H9 (cell line): ENCODE results near the gene HEBP2. TPM values are rescaled to one million over a fixed set of nuclear protein-coding genes. Genes with fewer than 3 reads are reported as not detected.

Experiments used
- DNase-seq: peaks from one replicate; pipeline ENCODE4 v3.0.0-alpha.2; 2017
- H2AFZ ChIP-seq: one replicate; pipeline ENCODE4 v1.6.1; 2013; ENCODE audit warnings: mild to moderate bottlenecking, low read length, control low read depth, moderate library complexity
- H2AK5ac ChIP-seq: 2 replicates; pipeline ENCODE4 v1.6.1; 2013; ENCODE audit warnings: low read length, control low read depth, mixed read lengths; ENCODE audit not compliant: insufficient read length
- H2BK120ac ChIP-seq: one replicate; pipeline ENCODE4 v1.6.1; 2013; ENCODE audit warnings: low read depth, mild to moderate bottlenecking, low read length, control low read depth, inconsistent platforms; ENCODE audit not compliant: poor library complexity, severe bottlenecking
- H2BK12ac ChIP-seq: 2 replicates; pipeline ENCODE4 v1.6.1; 2013; ENCODE audit warnings: low read length, control low read depth, mixed read lengths, low read depth; ENCODE audit not compliant: insufficient read length
- H2BK15ac ChIP-seq: 2 replicates; pipeline ENCODE4 v1.6.1; 2013; ENCODE audit warnings: low read depth, low read length, control low read depth
- H2BK20ac ChIP-seq: one replicate; pipeline ENCODE4 v1.6.1; 2013; ENCODE audit warnings: low read depth, mild to moderate bottlenecking, low read length, control low read depth, inconsistent platforms; ENCODE audit not compliant: poor library complexity, severe bottlenecking
- H2BK5ac ChIP-seq: 2 replicates; pipeline ENCODE4 v1.6.1; 2013; ENCODE audit warnings: low read length, control low read depth, mixed read lengths; ENCODE audit not compliant: insufficient read length
- H3K14ac ChIP-seq: 2 replicates; pipeline ENCODE4 v1.6.1; 2013; ENCODE audit warnings: low read length, control low read depth; ENCODE audit not compliant: insufficient read depth
- H3K18ac ChIP-seq: 2 replicates; pipeline ENCODE4 v1.6.1; 2013; ENCODE audit warnings: low read depth, mild to moderate bottlenecking, mixed read lengths, low read length, control low read depth; ENCODE audit not compliant: insufficient read length
- H3K23ac ChIP-seq: 2 replicates; pipeline ENCODE4 v1.6.1; 2013; ENCODE audit warnings: low read length, control low read depth, mixed read lengths, low read depth; ENCODE audit not compliant: insufficient read length
- H3K23me2 ChIP-seq: 2 replicates; pipeline ENCODE4 v1.6.1; 2013; ENCODE audit warnings: low read depth, mild to moderate bottlenecking, mixed read lengths, low read length, control low read depth; ENCODE audit not compliant: insufficient read length, poor library complexity, severe bottlenecking
- H3K27ac ChIP-seq: 2 replicates; pipeline ENCODE4 v1.5.1; 2013; ENCODE audit warnings: low read length, control low read depth, mixed read lengths, low read depth; ENCODE audit not compliant: insufficient read length
- H3K27me3 ChIP-seq: 2 replicates; pipeline ENCODE4 v1.6.1; 2013; ENCODE audit warnings: low read length, control low read depth, inconsistent platforms; ENCODE audit not compliant: insufficient read depth
- H3K4ac ChIP-seq: 2 replicates; pipeline ENCODE4 v1.6.1; 2013; ENCODE audit warnings: low read depth, mild to moderate bottlenecking, control low read depth, inconsistent platforms, low read length, moderate library complexity
- H3K4me1 ChIP-seq: 2 replicates; pipeline ENCODE4 v1.6.1; 2013; ENCODE audit warnings: low read length, control low read depth, inconsistent platforms; ENCODE audit not compliant: insufficient read depth
- H3K4me2 ChIP-seq: 2 replicates; pipeline ENCODE4 v1.6.1; 2013; ENCODE audit warnings: low read length, control low read depth, mixed read lengths; ENCODE audit not compliant: insufficient read length, insufficient read depth
- H3K56ac ChIP-seq: 2 replicates; pipeline ENCODE4 v1.6.1; 2013; ENCODE audit warnings: low read depth, mild to moderate bottlenecking, mixed read lengths, low read length, control low read depth; ENCODE audit not compliant: insufficient read length
- H3K79me1 ChIP-seq: 2 replicates; pipeline ENCODE4 v1.6.1; 2013; ENCODE audit warnings: low read depth, mild to moderate bottlenecking, moderate library complexity, low read length, control low read depth, inconsistent platforms; ENCODE audit not compliant: insufficient read depth, poor library complexity, severe bottlenecking
- H3K79me2 ChIP-seq: 2 replicates; pipeline ENCODE4 v1.6.1; 2013; ENCODE audit warnings: low read length, control low read depth, inconsistent platforms; ENCODE audit not compliant: insufficient read depth
- H3K9ac ChIP-seq: 2 replicates; pipeline ENCODE4 v1.6.1; 2013; ENCODE audit warnings: low read length, control low read depth, mixed read lengths; ENCODE audit not compliant: insufficient read length; ENCODE audit errors: extremely low read depth
- H3K9me3 ChIP-seq: one replicate; pipeline ENCODE4 v1.6.1; 2013; ENCODE audit warnings: low read depth, low read length, inconsistent platforms; ENCODE audit not compliant: control insufficient read depth
- H3T11ph ChIP-seq: one replicate; pipeline ENCODE4 v1.6.1; 2013; ENCODE audit warnings: mild to moderate bottlenecking, low read length, control low read depth, inconsistent platforms
- H4K20me1 ChIP-seq: one replicate; pipeline ENCODE4 v1.6.1; 2013; ENCODE audit not compliant: control insufficient read depth, insufficient read length, insufficient read depth
- H4K5ac ChIP-seq: 2 replicates; pipeline ENCODE4 v1.6.1; 2013; ENCODE audit warnings: low read depth, mild to moderate bottlenecking, mixed read lengths, low read length, control low read depth; ENCODE audit not compliant: insufficient read length
- H4K8ac ChIP-seq: replicated peaks from 2 replicates; pipeline ENCODE4 v1.6.1; 2013; ENCODE audit warnings: low read length, control low read depth, mixed read lengths, low read depth; ENCODE audit not compliant: insufficient read length
- H4K91ac ChIP-seq: 2 replicates; pipeline ENCODE4 v1.6.1; 2013; ENCODE audit warnings: low read depth, mild to moderate bottlenecking, moderate library complexity, mixed read lengths, low read length, control low read depth; ENCODE audit not compliant: insufficient read length
- H3K27ac Mint-ChIP-seq, 3 experiments: 2 replicates in 2 of 3; 3 replicates in 1 of 3; pipeline ENCODE4 v1.8.0; 2020 to 2021; ENCODE audit warnings: mixed read lengths in 3 of 3, mild to moderate bottlenecking in 1 of 3, moderate library complexity in 1 of 3
- H3K27me3 Mint-ChIP-seq: 2 replicates; pipeline ENCODE4 v1.8.0; 2021; ENCODE audit warnings: low read depth, mild to moderate bottlenecking, moderate library complexity, mixed read lengths
- H3K36me3 Mint-ChIP-seq, 3 experiments: 2 replicates in 2 of 3; 3 replicates in 1 of 3; pipeline ENCODE4 v1.8.0; 2020 to 2021; ENCODE audit warnings: low read depth in 3 of 3, mixed read lengths in 3 of 3; ENCODE audit not compliant: insufficient read depth in 1 of 3
- H3K4me1 Mint-ChIP-seq, 2 experiments: 2 replicates each; pipeline ENCODE4 v1.8.0; 2020; ENCODE audit warnings: mixed read lengths in 2 of 2
- H3K4me3 Mint-ChIP-seq, 2 experiments: 2 replicates in 1 of 2; 3 replicates in 1 of 2; pipeline ENCODE4 v1.8.0; 2020 to 2021; ENCODE audit warnings: mild to moderate bottlenecking in 2 of 2, mixed read lengths in 2 of 2, moderate library complexity in 1 of 2
- H3K9me3 Mint-ChIP-seq, 2 experiments: 2 replicates in 1 of 2; 3 replicates in 1 of 2; pipeline ENCODE4 v1.8.0; 2020; ENCODE audit warnings: mild to moderate bottlenecking in 2 of 2, mixed read lengths in 2 of 2, moderate library complexity in 1 of 2
- WGBS: extraction: QIAGEN DNeasy Blood & Tissue Kit; methylation state at CpG from one replicate; pipeline ENCODE4 v1.1.7; 2013; ENCODE audit warnings: missing lambda C conversion rate, low lambda C conversion rate, mixed read lengths; ENCODE audit not compliant: insufficient read length; ENCODE audit errors: extremely low coverage; 5-methylcytosine and 5-hydroxymethylcytosine counted together
- total RNA-seq: library from RNA; stranded (reverse); gene quantifications from 2 replicates; pipeline ENCODE4 v1.2.1, GENCODE V29; 2021
- TF ChIP-seq, protein P1 (sequence below): fragments of 200-600 bp; sonication (generic); conservative IDR thresholded peaks from 3 replicates; pipeline ENCODE4 v1.8.0; 2021; ENCODE audit warnings: antibody characterized with exemption, mild to moderate bottlenecking

HEBP2 gene
- total RNA-seq, 1 experiment from 2014 or later: 57.8 TPM

DNA sequence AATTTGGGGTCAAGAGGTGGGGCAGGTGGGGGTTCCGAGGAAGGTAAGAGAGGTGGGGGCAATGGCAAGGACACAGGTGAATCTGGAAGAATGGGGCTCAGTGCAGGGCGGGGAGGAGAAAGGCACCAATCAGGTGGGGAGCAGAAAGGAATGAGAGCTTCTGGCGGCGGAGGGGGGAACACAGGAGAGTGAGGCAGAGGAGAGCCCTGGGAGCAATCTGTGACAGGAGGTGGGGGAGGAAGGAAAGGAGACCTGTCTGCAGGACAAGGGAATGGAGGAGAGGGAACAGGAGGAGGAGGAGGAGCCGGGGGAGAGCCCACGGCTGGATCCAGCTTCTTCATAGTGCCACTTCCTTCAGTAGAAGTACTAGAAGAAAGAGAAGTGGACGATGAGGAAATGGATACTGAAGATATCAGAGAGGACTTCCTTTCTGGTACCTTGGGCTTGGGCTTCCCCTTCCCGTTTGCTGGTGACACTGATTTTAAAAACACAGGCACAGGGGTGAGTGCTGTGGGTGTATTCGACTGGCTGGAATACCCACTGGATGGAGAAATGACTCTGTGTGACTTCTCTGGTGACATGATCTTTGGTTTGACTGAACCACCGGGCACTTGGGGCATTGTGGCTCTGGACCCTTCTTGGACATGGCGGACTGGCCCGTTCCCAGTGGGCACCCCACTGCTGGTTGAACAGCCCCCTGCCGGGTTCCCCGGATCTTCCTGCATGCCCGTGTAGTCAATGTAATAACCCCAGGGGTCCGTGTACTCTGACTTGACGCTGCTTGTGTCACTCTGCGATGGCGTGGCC is 27.4 kb downstream of the HEBP2 start:
- Histone ChIP-seq H2AFZ (no peak overlapping the region), H3K23ac (no peak overlapping the region), H3K23me2 (no peaks in the 10 kb centered on the region), H2AK5ac (no peak overlapping the region), H4K5ac (no peak overlapping the region), H3K18ac (no peak overlapping the region), H3K4ac (no peak overlapping the region), H3K14ac (no peak overlapping the region), H3K27me3 (no peaks in the 10 kb centered on the region), H4K20me1 (no peaks in the 10 kb centered on the region), H2BK5ac (no peak overlapping the region), H3T11ph (no peak overlapping the region), H2BK15ac (no peak overlapping the region), H3K9me3 (no peaks in the 10 kb centered on the region), H3K79me1 (no peaks in the 10 kb centered on the region), H3K9ac (no peak overlapping the region), H3K4me2 (no peak overlapping the region), H4K8ac (no peak overlapping the region), H2BK120ac (no peak overlapping the region), H4K91ac (no peak overlapping the region), H3K4me1 (no peaks in the 10 kb centered on the region), H2BK12ac (no peak overlapping the region), H2BK20ac (no peak overlapping the region), H3K56ac (no peak overlapping the region), H3K27ac (no peak overlapping the region), H3K79me2 (no peaks in the 10 kb centered on the region)
- Mint-ChIP-seq H3K9me3 (no peaks in the 10 kb centered on the region), H3K36me3 (peaks cover 0 to 24% (median 3%) of the 10 kb centered on the region in 3 experiments; a peak in 5 of 7 replicates), H3K27me3 (no peaks in the 10 kb centered on the region), H3K27ac (peak overlapping the region in 2 of 3 experiments; percentile 78 to 96; a peak in 4 of 7 replicates), H3K4me3 (no peak overlapping the region), H3K4me1 (peaks cover 6 to 10% of the 10 kb centered on the region in 2 experiments; a peak in 3 of 4 replicates)
- TF ChIP-seq, protein P1, sequence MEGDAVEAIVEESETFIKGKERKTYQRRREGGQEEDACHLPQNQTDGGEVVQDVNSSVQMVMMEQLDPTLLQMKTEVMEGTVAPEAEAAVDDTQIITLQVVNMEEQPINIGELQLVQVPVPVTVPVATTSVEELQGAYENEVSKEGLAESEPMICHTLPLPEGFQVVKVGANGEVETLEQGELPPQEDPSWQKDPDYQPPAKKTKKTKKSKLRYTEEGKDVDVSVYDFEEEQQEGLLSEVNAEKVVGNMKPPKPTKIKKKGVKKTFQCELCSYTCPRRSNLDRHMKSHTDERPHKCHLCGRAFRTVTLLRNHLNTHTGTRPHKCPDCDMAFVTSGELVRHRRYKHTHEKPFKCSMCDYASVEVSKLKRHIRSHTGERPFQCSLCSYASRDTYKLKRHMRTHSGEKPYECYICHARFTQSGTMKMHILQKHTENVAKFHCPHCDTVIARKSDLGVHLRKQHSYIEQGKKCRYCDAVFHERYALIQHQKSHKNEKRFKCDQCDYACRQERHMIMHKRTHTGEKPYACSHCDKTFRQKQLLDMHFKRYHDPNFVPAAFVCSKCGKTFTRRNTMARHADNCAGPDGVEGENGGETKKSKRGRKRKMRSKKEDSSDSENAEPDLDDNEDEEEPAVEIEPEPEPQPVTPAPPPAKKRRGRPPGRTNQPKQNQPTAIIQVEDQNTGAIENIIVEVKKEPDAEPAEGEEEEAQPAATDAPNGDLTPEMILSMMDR: no peak
- DNase-seq: no peak
- WGBS: no CpG with 5 or more reads among the region's 19 CpGs
